IPS-NIHi7 (cell line): ENCODE data around the gene MAD2L2.

ENCODE experiments used
- DNase-seq: peaks from one replicate; pipeline ENCODE4 v3.0.0; 2012; ENCODE audit warnings: mixed read lengths; ENCODE audit errors: extremely low spot score

Gene MAD2L2

GRCh38 chr1:11629184-11630016 lies 51.5 kb downstream of the MAD2L2 start:
- no peak for DNase-seq

DNA sequence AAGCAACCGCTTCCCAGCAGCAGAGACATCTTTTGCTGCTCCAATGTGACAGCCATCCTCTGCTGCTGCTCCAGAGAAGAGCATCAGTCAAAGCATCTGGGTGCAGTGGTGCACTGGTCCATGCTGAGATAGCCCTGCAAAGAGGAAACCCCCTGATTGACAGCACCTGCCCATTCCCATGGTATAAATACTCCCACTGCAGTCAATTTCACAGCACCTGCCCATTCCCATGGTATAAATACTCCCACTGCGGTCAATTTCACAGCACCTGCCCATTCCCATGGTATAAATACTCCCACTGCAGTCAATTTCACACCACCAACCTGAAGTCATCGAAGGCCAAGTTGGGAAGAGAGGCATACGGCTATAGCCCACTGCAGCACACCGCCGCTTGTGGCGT lies 52.2 kb downstream of the MAD2L2 start:
- no peak for DNase-seq

DNA sequence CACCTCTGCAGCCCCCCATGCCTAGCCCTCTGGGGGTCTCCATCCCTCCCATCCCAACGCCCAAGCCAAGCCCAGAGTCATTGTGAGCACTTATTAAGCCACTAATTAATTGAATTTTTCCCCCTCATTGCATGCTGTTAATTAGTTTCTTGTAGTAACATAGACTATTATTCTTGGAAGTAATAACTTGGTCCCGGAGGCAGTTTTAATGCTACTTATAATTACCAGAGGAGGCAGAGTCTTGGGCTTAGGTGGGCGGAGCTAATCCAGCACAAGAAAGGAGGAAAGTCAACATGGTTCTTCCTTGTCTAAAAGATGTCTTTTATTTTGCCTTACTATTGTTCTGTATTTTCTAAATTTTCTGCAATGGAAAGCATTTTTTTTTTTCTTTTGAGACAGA lies 54.4 kb downstream of the MAD2L2 start:
- no peak for DNase-seq
